ENCODE data around the gene IDH2. TPM values are rescaled to one million over a fixed set of nuclear protein-coding genes. Genes with fewer than 3 reads are reported as not detected.

IDH2 gene
- total and polyA plus RNA-seq, 10 of the 15 experiments (the other 5 are each of a cell fraction or from before 2014, with no cell fraction given): 2.3 to 358 (median 242) TPM

GRCh38 chr15:90095521-90095959, 6.7 kb downstream of the IDH2 start (continued):
- TF ChIP-seq EGR1 (IDR thresholded peaks at IDR 0.05; ENCODE audit: borderline replicate concordance in 1 of 2, low read depth in 2 of 2, low read length in 2 of 2) (no peak), E4F1 (IDR thresholded peaks at IDR 0.05; ENCODE audit: borderline replicate concordance, partially characterized antibody) (no peak), JUNB (IDR thresholded peaks at IDR 0.05) (no peak), NR2F1 (conservative IDR thresholded peaks at IDR 0.05) (peak; percentile 96), PAX5 (IDR thresholded peaks at IDR 0.05; ENCODE audit: borderline replicate concordance, low read depth, low read length) (peak; percentile 45; the same call in 1 of the 2 replicates), ZNF217 (IDR thresholded peaks at IDR 0.05) (no peak), IKZF1 (conservative IDR thresholded peaks at IDR 0.05) (peak; percentile 82), POLR2AphosphoS5 (IDR thresholded peaks at IDR 0.05; ENCODE audit: low read length) (no peak), MYB (IDR thresholded peaks at IDR 0.05; ENCODE audit: borderline replicate concordance, low read depth, low read length) (no peak), MAX (IDR thresholded peaks at IDR 0.05; ENCODE audit: low read depth, low read length) (no peak), BRCA1 (IDR thresholded peaks at IDR 0.05; ENCODE audit: low read depth, low read length) (no peak), NFIC (IDR thresholded peaks at IDR 0.05; ENCODE audit: low read depth, low read length) (no peak), POLR2A (IDR thresholded peaks at IDR 0.05; ENCODE audit: low read depth, low read length) (no peak), SMC3 (IDR thresholded peaks at IDR 0.05; ENCODE audit: borderline replicate concordance, low read length) (no peak), TAF1 (IDR thresholded peaks at IDR 0.05; ENCODE audit: borderline replicate concordance, low read depth, low read length) (no peak), ZSCAN29 (IDR thresholded peaks at IDR 0.05) (no peak), TCF7 (IDR thresholded peaks at IDR 0.05; ENCODE audit: borderline replicate concordance) (peak; percentile 86), SIN3A (IDR thresholded peaks at IDR 0.05; ENCODE audit: low read depth, low read length) (no peak), FOXM1 (IDR thresholded peaks at IDR 0.05; ENCODE audit: low read depth, low read length) (no peak), ASH2L (IDR thresholded peaks at IDR 0.05; ENCODE audit: borderline replicate concordance, low read depth) (no peak), WRNIP1 (IDR thresholded peaks at IDR 0.05; ENCODE audit: borderline replicate concordance, low read depth, low read length) (no peak), SMARCA5 (IDR thresholded peaks at IDR 0.05) (0 out of 2 replicates have a peak, but pooled peaks have one; percentile 53), SUZ12 (IDR thresholded peaks at IDR 0.05; ENCODE audit: unreplicated experiment) (no peak), EZH2 (IDR thresholded peaks at IDR 0.05; ENCODE audit: borderline replicate concordance, control insufficient read depth, low read depth, low read length) (no peak), YBX1 (IDR thresholded peaks at IDR 0.05) (no peak), SIX5 (IDR thresholded peaks at IDR 0.05; ENCODE audit: low read depth, low read length, severe bottlenecking) (no peak), CREB1 (IDR thresholded peaks at IDR 0.05; ENCODE audit: low read depth) (0 out of 2 replicates have a peak, but pooled peaks have one; percentile 9), MXI1 (IDR thresholded peaks at IDR 0.05; ENCODE audit: low read depth, low read length) (no peak; the same call in 1 of the 2 replicates)
- TF ChIP-seq, protein P1, sequence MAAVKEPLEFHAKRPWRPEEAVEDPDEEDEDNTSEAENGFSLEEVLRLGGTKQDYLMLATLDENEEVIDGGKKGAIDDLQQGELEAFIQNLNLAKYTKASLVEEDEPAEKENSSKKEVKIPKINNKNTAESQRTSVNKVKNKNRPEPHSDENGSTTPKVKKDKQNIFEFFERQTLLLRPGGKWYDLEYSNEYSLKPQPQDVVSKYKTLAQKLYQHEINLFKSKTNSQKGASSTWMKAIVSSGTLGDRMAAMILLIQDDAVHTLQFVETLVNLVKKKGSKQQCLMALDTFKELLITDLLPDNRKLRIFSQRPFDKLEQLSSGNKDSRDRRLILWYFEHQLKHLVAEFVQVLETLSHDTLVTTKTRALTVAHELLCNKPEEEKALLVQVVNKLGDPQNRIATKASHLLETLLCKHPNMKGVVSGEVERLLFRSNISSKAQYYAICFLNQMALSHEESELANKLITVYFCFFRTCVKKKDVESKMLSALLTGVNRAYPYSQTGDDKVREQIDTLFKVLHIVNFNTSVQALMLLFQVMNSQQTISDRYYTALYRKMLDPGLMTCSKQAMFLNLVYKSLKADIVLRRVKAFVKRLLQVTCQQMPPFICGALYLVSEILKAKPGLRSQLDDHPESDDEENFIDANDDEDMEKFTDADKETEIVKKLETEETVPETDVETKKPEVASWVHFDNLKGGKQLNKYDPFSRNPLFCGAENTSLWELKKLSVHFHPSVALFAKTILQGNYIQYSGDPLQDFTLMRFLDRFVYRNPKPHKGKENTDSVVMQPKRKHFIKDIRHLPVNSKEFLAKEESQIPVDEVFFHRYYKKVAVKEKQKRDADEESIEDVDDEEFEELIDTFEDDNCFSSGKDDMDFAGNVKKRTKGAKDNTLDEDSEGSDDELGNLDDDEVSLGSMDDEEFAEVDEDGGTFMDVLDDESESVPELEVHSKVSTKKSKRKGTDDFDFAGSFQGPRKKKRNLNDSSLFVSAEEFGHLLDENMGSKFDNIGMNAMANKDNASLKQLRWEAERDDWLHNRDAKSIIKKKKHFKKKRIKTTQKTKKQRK (IDR thresholded peaks at IDR 0.05; ENCODE audit: low read depth, low read length): no peak

Measured in GM12878 (cell line).